Medulla oblongata (tissue), 1 donor: Measurements from ENCODE around the gene IRGQ.

Experiments used
- DNase-seq: peaks from one replicate; pipeline ENCODE4 v3.0.0-alpha.2; 2015; ENCODE audit errors: extremely low spot score

The IRGQ gene

GRCh38 chr19:43540381-43540780 is 55.6 kb downstream of the IRGQ start:
- DNase-seq = no peak

GRCh38 chr19:43538922-43539321 is 57.0 kb downstream of the IRGQ start:
- no peak for DNase-seq

- DNase-seq = peak; percentile 76
These were observed 60.8 kb downstream of the IRGQ start for GRCh38 chr19:43534816-43535761.
